GM21576 (cell line): ENCODE data around the gene AGPAT3.

Source experiments
- ATAC-seq: cut with Tn5 transposase; IDR thresholded peaks from one replicate; pipeline ENCODE4 v1.9.1; 2021; ENCODE audit warnings: mild to moderate bottlenecking, moderate library complexity; ENCODE audit not compliant: unreplicated experiment

The AGPAT3 gene

GRCh38 chr21:43861706-43862105, 3.3 kb upstream of the AGPAT3 start:
- no peak for ATAC-seq

GRCh38 chr21:43864313-43864961, 586 bp upstream of the AGPAT3 start:
- ATAC-seq = no peak

GRCh38 chr21:43865540-43866259, 677 bp downstream of the AGPAT3 start:
- ATAC-seq = no peak

GRCh38 chr21:43866260-43866629, 1.2 kb downstream of the AGPAT3 start:
- no peak for ATAC-seq

GRCh38 chr21:43866659-43867331, 1.8 kb downstream of the AGPAT3 start:
- ATAC-seq = peak; percentile 59

- ATAC-seq = no peak
Observed at GRCh38 chr21:43867332-43867703, 2.3 kb downstream of the AGPAT3 start.

- ATAC-seq = no peak
Observed at GRCh38 chr21:43867948-43868347, 2.9 kb downstream of the AGPAT3 start.

- no peak for ATAC-seq
Observed at GRCh38 chr21:43868461-43868860, 3.4 kb downstream of the AGPAT3 start.

- no peak for ATAC-seq
Observed at GRCh38 chr21:43869486-43870325, 4.7 kb downstream of the AGPAT3 start.

GRCh38 chr21:43871487-43871886, 6.5 kb downstream of the AGPAT3 start:
- ATAC-seq = no peak

- ATAC-seq = no peak
Observed at GRCh38 chr21:43872531-43873197, 7.6 kb downstream of the AGPAT3 start.

- ATAC-seq = no peak
Observed at GRCh38 chr21:43873673-43874072, 8.7 kb downstream of the AGPAT3 start.

- ATAC-seq = no peak
Observed at GRCh38 chr21:43874085-43874805, 9.2 kb downstream of the AGPAT3 start.

GRCh38 chr21:43876605-43877004, 11.6 kb downstream of the AGPAT3 start:
- ATAC-seq = no peak

GRCh38 chr21:43877936-43878575, 13.0 kb downstream of the AGPAT3 start:
- no peak for ATAC-seq

GRCh38 chr21:43879348-43880110, 14.5 kb downstream of the AGPAT3 start:
- ATAC-seq = no peak

- no peak for ATAC-seq
Observed at GRCh38 chr21:43880111-43880985, 15.3 kb downstream of the AGPAT3 start.

GRCh38 chr21:43881283-43881682, 16.3 kb downstream of the AGPAT3 start:
- no peak for ATAC-seq
